Neuronal stem cell (in vitro differentiated cells): ENCODE measurements around the gene MCTP1.

Experiments
- DNase-seq: peaks from one replicate; pipeline ENCODE4 v3.0.0-alpha.2; 2013; ENCODE audit warnings: low spot score
- H2AFZ ChIP-seq: one replicate; pipeline ENCODE4 v1.6.1; 2013; ENCODE audit warnings: mild to moderate bottlenecking, low read length, inconsistent platforms
- H2AK5ac ChIP-seq: 2 replicates; pipeline ENCODE4 v1.6.1; 2013; ENCODE audit warnings: low read depth, mild to moderate bottlenecking, inconsistent platforms, low read length, moderate library complexity, mixed read lengths
- H2BK120ac ChIP-seq: 2 replicates; pipeline ENCODE4 v1.6.1; 2013; ENCODE audit warnings: low read depth, mild to moderate bottlenecking, inconsistent platforms, low read length, moderate library complexity, mixed read lengths
- H2BK12ac ChIP-seq: one replicate; pipeline ENCODE4 v1.6.1; 2013; ENCODE audit warnings: low read length, inconsistent platforms
- H2BK15ac ChIP-seq: 2 replicates; pipeline ENCODE4 v1.6.1; 2013; ENCODE audit warnings: mild to moderate bottlenecking, low read length, inconsistent platforms, mixed read lengths
- H2BK5ac ChIP-seq: one replicate; pipeline ENCODE4 v1.6.1; 2013; ENCODE audit warnings: inconsistent platforms, mild to moderate bottlenecking, low read length, moderate library complexity
- H3K14ac ChIP-seq: one replicate; pipeline ENCODE4 v1.6.1; 2013; ENCODE audit warnings: low read length, inconsistent platforms
- H3K18ac ChIP-seq: 2 replicates; pipeline ENCODE4 v1.6.1; 2013; ENCODE audit warnings: low read length, inconsistent platforms
- H3K23ac ChIP-seq: 2 replicates; pipeline ENCODE4 v1.6.1; 2013; ENCODE audit warnings: low read depth, mild to moderate bottlenecking, mixed read lengths, low read length, inconsistent platforms; ENCODE audit not compliant: poor library complexity
- H3K27ac ChIP-seq: replicated peaks from 3 replicates; pipeline ENCODE4 v1.5.1; 2013; ENCODE audit warnings: low read length, inconsistent platforms
- H3K27me3 ChIP-seq, 3 experiments: 2 replicates each; pipeline ENCODE4 v1.6.1; 2013; ENCODE audit warnings: low read length in 3 of 3, mild to moderate bottlenecking in 2 of 3, inconsistent platforms in 1 of 3, low read depth in 1 of 3, mixed read lengths in 1 of 3, moderate library complexity in 1 of 3; ENCODE audit not compliant: control insufficient read depth in 3 of 3, insufficient read depth in 3 of 3
- H3K36me3 ChIP-seq, 2 donors: replicated peaks in 1 of 2; 2 replicates each; pipeline ENCODE4 v1.6.1; 2013; ENCODE audit warnings: low read length in 2 of 2; ENCODE audit not compliant: control insufficient read depth in 2 of 2, insufficient read depth in 2 of 2
- H3K4ac ChIP-seq: 2 replicates; pipeline ENCODE4 v1.6.1; 2013; ENCODE audit warnings: inconsistent platforms, mild to moderate bottlenecking, low read length, moderate library complexity
- H3K4me1 ChIP-seq, 2 donors: 1 replicate in 1 of 2; 2 replicates in 1 of 2; pipeline ENCODE4 v1.6.1; 2013; ENCODE audit warnings: low read length in 2 of 2, low read depth in 1 of 2; ENCODE audit not compliant: control insufficient read depth in 2 of 2, insufficient read depth in 1 of 2
- H3K4me2 ChIP-seq: one replicate; pipeline ENCODE4 v1.6.1; 2013; ENCODE audit warnings: mild to moderate bottlenecking, low read length, inconsistent platforms; ENCODE audit not compliant: insufficient read depth, poor library complexity, severe bottlenecking
- H3K4me3 ChIP-seq, 2 donors: 2 replicates each; pipeline ENCODE4 v1.5.1; 2013; ENCODE audit warnings: low read length in 2 of 2, mild to moderate bottlenecking in 2 of 2, inconsistent platforms in 1 of 2, moderate library complexity in 1 of 2
- H3K79me1 ChIP-seq: one replicate; pipeline ENCODE4 v1.6.1; 2013; ENCODE audit warnings: low read depth, mild to moderate bottlenecking, inconsistent platforms, low read length, moderate library complexity
- H3K9ac ChIP-seq: one replicate; pipeline ENCODE4 v1.6.1; 2013; ENCODE audit warnings: mild to moderate bottlenecking, low read depth, low read length, inconsistent platforms; ENCODE audit not compliant: poor library complexity
- H3K9me3 ChIP-seq, 2 donors: replicated peaks in 1 of 2; 2 replicates each; pipeline versions ENCODE3 to v1.6.1; 2013; ENCODE audit warnings: low read length in 2 of 2, mild to moderate bottlenecking in 2 of 2, inconsistent platforms in 1 of 2, low read depth in 1 of 2, mixed read lengths in 1 of 2, moderate library complexity in 1 of 2; ENCODE audit not compliant: control insufficient read depth in 2 of 2, insufficient read depth in 1 of 2
- H4K8ac ChIP-seq: one replicate; pipeline ENCODE4 v1.6.1; 2013; ENCODE audit warnings: low read depth, mild to moderate bottlenecking, inconsistent platforms, low read length, moderate library complexity
- H4K91ac ChIP-seq: one replicate; pipeline ENCODE4 v1.6.1; 2013; ENCODE audit warnings: low read length, low read depth, mild to moderate bottlenecking, inconsistent platforms; ENCODE audit not compliant: poor library complexity
- WGBS, 2 donors: extraction: QIAGEN DNeasy Blood & Tissue Kit; methylation state at CpG; one replicate each; pipeline ENCODE4 v1.1.7; 2013; ENCODE audit warnings: missing lambda C conversion rate in 2 of 2, mixed read lengths in 1 of 2; ENCODE audit not compliant: insufficient read length in 2 of 2, insufficient replicate concordance in 1 of 2; ENCODE audit errors: extremely low coverage in 2 of 2; 5-methylcytosine and 5-hydroxymethylcytosine counted together

Gene MCTP1

GRCh38 chr5:94707359-94707758, 577.5 kb downstream of the MCTP1 start:
- Histone ChIP-seq H2BK12ac (no peak overlapping the region), H2AK5ac (no peak overlapping the region)
- DNase-seq: no peak

GRCh38 chr5:94705427-94705826, 579.5 kb downstream of the MCTP1 start:
- H3K23ac ChIP-seq: no peak overlapping the region
- H3K9ac ChIP-seq: no peak overlapping the region
- H2BK12ac ChIP-seq: no peak overlapping the region
- no peaks in the 10 kb centered on the region for H3K27me3 ChIP-seq
- H3K36me3 ChIP-seq: peaks cover 0 to 58% of the 10 kb centered on the region in 2 donors
- H3K27ac ChIP-seq: no peak overlapping the region
- no CpG with 5 or more reads among the region's 1 CpG for WGBS, 2 donors
- no peak overlapping the region for H3K14ac ChIP-seq
- DNase-seq: no peak
- peaks cover 0 to 19% of the 10 kb centered on the region in 2 donors for H3K9me3 ChIP-seq
- H2BK120ac ChIP-seq: no peak overlapping the region
- no peak overlapping the region for H3K4me3 ChIP-seq
- no peak overlapping the region for H3K4ac ChIP-seq
- no peak overlapping the region for H4K8ac ChIP-seq
- peaks cover 4% of the 10 kb centered on the region in 2 donors for H3K4me1 ChIP-seq
- no peak overlapping the region for H3K18ac ChIP-seq
- no peak overlapping the region for H2BK15ac ChIP-seq
- H4K91ac ChIP-seq: no peak overlapping the region
- no peak overlapping the region for H2AK5ac ChIP-seq
- no peak overlapping the region for H2AFZ ChIP-seq
- H3K79me1 ChIP-seq: no peaks in the 10 kb centered on the region
- no peak overlapping the region for H2BK5ac ChIP-seq
- H3K4me2 ChIP-seq: no peak overlapping the region

More at GRCh38 chr5:94707359-94707758, 577.5 kb downstream of the MCTP1 start:
- Histone ChIP-seq H3K4ac (no peak overlapping the region), H2BK120ac (no peak overlapping the region), H3K18ac (no peak overlapping the region), H4K8ac (no peak overlapping the region), H3K9me3 (peaks cover 0 to 12% of the 10 kb centered on the region in 2 donors), H3K14ac (no peak overlapping the region), H3K4me1 (peaks cover 4% of the 10 kb centered on the region in 2 donors), H3K4me2 (no peak overlapping the region), H3K27ac (no peak overlapping the region), H3K4me3 (no peak overlapping the region), H3K23ac (no peak overlapping the region), H2BK15ac (no peak overlapping the region), H4K91ac (no peak overlapping the region), H3K9ac (no peak overlapping the region), H3K36me3 (peaks cover 0 to 67% of the 10 kb centered on the region in 2 donors), H3K27me3 (no peaks in the 10 kb centered on the region), H2BK5ac (no peak overlapping the region), H2AFZ (no peak overlapping the region), H3K79me1 (no peaks in the 10 kb centered on the region)
- WGBS, 2 donors: no CpG with 5 or more reads among the region's 2 CpGs

DNA sequence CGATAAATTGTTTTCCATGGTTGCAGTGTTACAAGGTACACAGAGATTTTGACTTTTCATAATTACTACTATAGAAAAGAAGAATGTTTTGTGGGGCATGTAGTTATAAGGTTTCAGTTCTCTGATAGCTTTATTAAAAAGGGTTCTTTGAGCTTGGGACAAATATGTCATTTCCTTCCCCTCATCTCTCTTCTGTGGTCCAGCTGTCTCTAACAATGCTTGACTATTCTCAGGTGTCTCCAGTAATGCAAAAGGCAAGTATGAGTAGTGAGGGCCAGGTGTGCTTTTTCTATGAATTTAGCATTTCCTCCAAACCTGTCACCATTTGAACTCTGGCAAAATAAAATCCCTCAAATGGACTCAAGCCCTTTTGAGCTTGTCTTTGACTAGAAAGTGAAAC, 582.2 kb downstream of the MCTP1 start:
- no peak overlapping the region for H2BK12ac ChIP-seq
- no peak overlapping the region for H2AFZ ChIP-seq
- H3K4me1 ChIP-seq: peaks cover 4 to 7% of the 10 kb centered on the region in 2 donors
- H3K4me2 ChIP-seq: no peak overlapping the region
- H3K9me3 ChIP-seq: peaks cover 0 to 19% of the 10 kb centered on the region in 2 donors
- H2BK5ac ChIP-seq: no peak overlapping the region
- H4K8ac ChIP-seq: no peak overlapping the region
- no peak overlapping the region for H3K4me3 ChIP-seq
- H3K79me1 ChIP-seq: no peaks in the 10 kb centered on the region
- H2AK5ac ChIP-seq: no peak overlapping the region
- H3K36me3 ChIP-seq: peaks cover 0 to 31% of the 10 kb centered on the region in 2 donors
- H3K27me3 ChIP-seq: no peaks in the 10 kb centered on the region
- H3K23ac ChIP-seq: no peak overlapping the region
- H4K91ac ChIP-seq: no peak overlapping the region
- no peak overlapping the region for H3K27ac ChIP-seq
- no peak for DNase-seq
- H3K18ac ChIP-seq: no peak overlapping the region
- H3K9ac ChIP-seq: no peak overlapping the region
- no peak overlapping the region for H2BK15ac ChIP-seq
- H3K14ac ChIP-seq: no peak overlapping the region
- WGBS, 2 donors: no CpG with 5 or more reads among the region's 1 CpG
- H2BK120ac ChIP-seq: no peak overlapping the region
- H3K4ac ChIP-seq: no peak overlapping the region

DNA sequence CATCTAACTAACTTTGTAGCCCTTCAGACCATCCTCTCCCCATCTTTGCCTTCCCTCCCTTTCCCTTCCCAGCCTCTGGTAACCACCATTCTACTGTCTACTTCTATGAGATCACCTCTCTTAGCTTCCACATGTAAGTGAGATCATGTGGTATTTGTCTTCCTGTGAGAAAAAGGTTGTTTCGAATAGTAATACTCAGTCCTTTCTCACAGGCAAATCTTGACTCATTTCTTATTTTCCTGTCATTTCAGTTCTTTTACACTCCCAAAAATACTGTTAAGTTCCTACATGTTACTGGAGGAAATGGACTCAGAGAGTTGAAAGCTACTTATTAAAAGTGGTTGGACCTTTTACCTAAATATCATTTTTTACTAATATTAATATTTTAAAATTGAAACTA, 584.3 kb downstream of the MCTP1 start:
- WGBS, 2 donors: no CpG with 5 or more reads among the region's 1 CpG
- Histone ChIP-seq H3K18ac (no peak overlapping the region), H3K4me3 (no peak overlapping the region), H3K27me3 (no peaks in the 10 kb centered on the region), H4K91ac (no peak overlapping the region), H3K27ac (no peak overlapping the region), H2BK12ac (no peak overlapping the region), H2AK5ac (no peak overlapping the region), H3K9ac (no peak overlapping the region), H2BK15ac (no peak overlapping the region), H3K36me3 (peaks cover 0 to 40% of the 10 kb centered on the region in 2 donors), H4K8ac (no peak overlapping the region), H3K23ac (no peak overlapping the region), H2BK120ac (no peak overlapping the region), H3K14ac (no peak overlapping the region), H3K4me1 (peaks cover 0 to 3% of the 10 kb centered on the region in 2 donors), H3K4ac (no peak overlapping the region), H3K9me3 (peaks cover 0 to 19% of the 10 kb centered on the region in 2 donors), H2BK5ac (no peak overlapping the region), H3K79me1 (no peaks in the 10 kb centered on the region), H2AFZ (no peak overlapping the region), H3K4me2 (no peak overlapping the region)
- DNase-seq: no peak
